Tibial nerve (tissue), 4 donors: Measurements from ENCODE around the gene MKNK1. TPM values are rescaled to one million over a fixed set of nuclear protein-coding genes. Genes with fewer than 3 reads are reported as not detected.

Experiments used
- DNase-seq, 2 donors: peaks; one replicate each; pipeline ENCODE4 v3.0.0-alpha.2; 2019; ENCODE audit warnings: low spot score in 2 of 2
- H3K27ac ChIP-seq, 4 donors: fragments of 200-600 bp; sonication (generic) in 3 of 4; one replicate each; pipeline ENCODE4 v1.5.1; 2017 to 2019; ENCODE audit warnings: mild to moderate bottlenecking in 1 of 4
- H3K27me3 ChIP-seq, 2 donors: fragments of 200-600 bp; sonication (generic) in 1 of 2; one replicate each; pipeline versions ENCODE4 v1.5.1 to v1.6.0; 2017 to 2019
- H3K36me3 ChIP-seq, 3 donors: fragments of 200-600 bp; sonication (generic); one replicate each; pipeline ENCODE4 v1.5.1; 2018 to 2019
- H3K4me1 ChIP-seq, 4 donors: fragments of 200-600 bp; sonication (generic) in 3 of 4; one replicate each; pipeline ENCODE4 v1.5.1; 2017 to 2019
- H3K4me3 ChIP-seq, 4 donors: fragments of 200-600 bp; sonication (generic) in 3 of 4; one replicate each; pipeline ENCODE4 v1.5.1; 2017 to 2019; ENCODE audit warnings: mild to moderate bottlenecking in 1 of 4, moderate library complexity in 1 of 4
- H3K9me3 ChIP-seq, 4 donors: fragments of 200-600 bp; sonication (generic) in 3 of 4; one replicate each; pipeline ENCODE4 v1.5.1; 2017 to 2019
- EP300 ChIP-seq, 2 donors: sonication (generic); formaldehyde crosslinking; IDR thresholded peaks; one replicate each; pipeline ENCODE4 v1.6.1; 2017; ENCODE audit warnings: antibody characterized with exemption in 2 of 2, mild to moderate bottlenecking in 1 of 2
- POLR2A ChIP-seq, 2 donors: fragments of 450-650 bp; IDR thresholded peaks; one replicate each; pipeline ENCODE4 v1.6.1; 2017; ENCODE audit warnings: antibody characterized with exemption in 2 of 2, mild to moderate bottlenecking in 2 of 2, moderate library complexity in 2 of 2
- WGBS, 2 donors: methylation state at CpG; one replicate each; pipeline ENCODE4 v1.1.5; 2018; 5-methylcytosine and 5-hydroxymethylcytosine counted together
- total RNA-seq, 4 donors: library from RNA; depleted of rRNA; stranded (reverse); fragments of >200 nt; gene quantifications; one replicate each; pipeline ENCODE4 v1.1.0, GENCODE V29; 2016
- TF ChIP-seq, protein P1 (sequence below), 5 experiments: fragments of 200-600 bp in 3 of 5; fragments of 450-650 bp in 2 of 5; sonication (generic) in 3 of 5; IDR thresholded peaks; one replicate each; pipeline ENCODE4 v1.5.1; 2016 to 2019; ENCODE audit warnings: antibody characterized with exemption in 5 of 5, mild to moderate bottlenecking in 3 of 5, moderate library complexity in 2 of 5

Gene MKNK1
- total RNA-seq, 4 donors from 2014 or later, result 52.4 to 75.0 (median 66.5) TPM

DNA sequence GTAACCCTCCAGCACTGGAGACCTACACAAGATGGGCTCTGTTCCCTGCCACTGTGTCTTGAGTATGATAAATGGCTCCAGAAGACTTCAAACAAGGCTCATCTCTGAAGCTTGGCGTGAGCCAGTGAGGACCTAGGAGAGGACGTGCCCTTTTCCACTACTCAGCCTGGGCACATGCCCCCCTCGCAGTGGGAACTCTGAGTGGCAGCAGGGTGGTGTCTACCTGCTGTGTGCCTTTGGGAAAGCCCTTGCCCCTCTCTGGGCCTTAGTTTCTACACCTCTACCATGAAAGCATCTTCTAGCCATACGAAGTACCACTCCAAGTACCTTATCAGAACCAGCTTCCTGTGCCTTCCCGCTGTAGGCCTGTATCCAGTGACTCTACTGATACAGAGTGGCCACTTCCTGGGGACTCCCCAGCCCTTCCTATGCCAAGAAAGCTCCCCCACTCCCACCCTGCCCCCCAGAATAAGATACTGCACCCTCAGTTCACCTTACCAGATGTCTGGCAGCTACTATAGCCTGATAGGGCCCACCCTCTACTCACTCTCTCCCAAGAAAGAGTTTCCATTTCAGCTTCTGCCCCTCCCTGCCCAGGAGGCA, 15.7 kb upstream of the MKNK1 start:
- Histone ChIP-seq H3K4me3 (no peak overlapping the region), H3K9me3 (no peaks in the 10 kb centered on the region), H3K36me3 (no peaks in the 10 kb centered on the region), H3K4me1 (peaks cover 0 to 23% (median 17%) of the 10 kb centered on the region in 4 donors), H3K27me3 (no peaks in the 10 kb centered on the region), H3K27ac (no peak overlapping the region)
- no peak for DNase-seq
- 92 to 93% methylated on average over 4 to 5 of the region's 5 CpGs for WGBS, 2 donors
- TF ChIP-seq EP300 (IDR thresholded peaks at IDR 0.05), result no peak
- TF ChIP-seq, protein P1, sequence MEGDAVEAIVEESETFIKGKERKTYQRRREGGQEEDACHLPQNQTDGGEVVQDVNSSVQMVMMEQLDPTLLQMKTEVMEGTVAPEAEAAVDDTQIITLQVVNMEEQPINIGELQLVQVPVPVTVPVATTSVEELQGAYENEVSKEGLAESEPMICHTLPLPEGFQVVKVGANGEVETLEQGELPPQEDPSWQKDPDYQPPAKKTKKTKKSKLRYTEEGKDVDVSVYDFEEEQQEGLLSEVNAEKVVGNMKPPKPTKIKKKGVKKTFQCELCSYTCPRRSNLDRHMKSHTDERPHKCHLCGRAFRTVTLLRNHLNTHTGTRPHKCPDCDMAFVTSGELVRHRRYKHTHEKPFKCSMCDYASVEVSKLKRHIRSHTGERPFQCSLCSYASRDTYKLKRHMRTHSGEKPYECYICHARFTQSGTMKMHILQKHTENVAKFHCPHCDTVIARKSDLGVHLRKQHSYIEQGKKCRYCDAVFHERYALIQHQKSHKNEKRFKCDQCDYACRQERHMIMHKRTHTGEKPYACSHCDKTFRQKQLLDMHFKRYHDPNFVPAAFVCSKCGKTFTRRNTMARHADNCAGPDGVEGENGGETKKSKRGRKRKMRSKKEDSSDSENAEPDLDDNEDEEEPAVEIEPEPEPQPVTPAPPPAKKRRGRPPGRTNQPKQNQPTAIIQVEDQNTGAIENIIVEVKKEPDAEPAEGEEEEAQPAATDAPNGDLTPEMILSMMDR (IDR thresholded peaks at IDR 0.05), result no peak
- TF ChIP-seq POLR2A (IDR thresholded peaks at IDR 0.05), result no peak

DNA sequence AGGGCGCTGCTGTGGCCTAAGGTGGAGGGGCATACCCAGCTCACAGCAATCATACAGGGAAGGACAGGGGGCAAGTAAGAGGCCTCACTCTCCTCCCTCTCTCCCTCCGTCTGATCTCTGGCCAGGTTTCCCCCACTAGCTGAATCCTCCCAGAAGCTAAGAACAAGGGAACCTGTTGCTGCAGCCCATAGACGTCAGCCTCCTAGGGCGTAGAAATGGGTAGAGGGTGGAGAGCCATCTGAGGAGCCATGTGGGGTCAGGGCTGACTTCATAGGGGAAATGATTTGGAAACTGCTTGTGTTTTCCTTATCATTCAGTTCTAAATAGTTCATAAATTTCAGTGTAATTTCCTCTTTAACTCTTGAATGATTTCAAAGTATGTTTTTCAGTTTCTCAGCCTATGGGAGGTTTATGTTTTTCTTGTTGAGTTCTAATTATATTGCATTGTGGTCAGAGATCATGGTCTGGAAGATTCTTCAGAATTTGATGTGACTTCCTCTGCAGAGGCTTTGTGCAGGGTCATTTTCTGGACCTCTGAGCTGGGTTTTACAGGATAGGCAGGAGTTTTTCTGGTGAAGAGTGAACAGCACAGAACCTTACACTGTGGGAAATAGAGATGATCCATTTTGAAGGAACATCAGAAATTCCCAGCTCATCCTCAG, 14.8 kb upstream of the MKNK1 start:
- DNase-seq, result no peak
- no peak overlapping the region for H3K4me3 ChIP-seq
- peaks cover 0 to 32% (median 26%) of the 10 kb centered on the region in 4 donors for H3K4me1 ChIP-seq
- no peaks in the 10 kb centered on the region for H3K36me3 ChIP-seq
- no peaks in the 10 kb centered on the region for H3K9me3 ChIP-seq
- WGBS, 2 donors, result 77 to 84% methylated on average over 4 of the region's 4 CpGs
- no peak overlapping the region for H3K27ac ChIP-seq
- no peak for TF ChIP-seq POLR2A (IDR thresholded peaks at IDR 0.05)
- no peaks in the 10 kb centered on the region for H3K27me3 ChIP-seq

DNA sequence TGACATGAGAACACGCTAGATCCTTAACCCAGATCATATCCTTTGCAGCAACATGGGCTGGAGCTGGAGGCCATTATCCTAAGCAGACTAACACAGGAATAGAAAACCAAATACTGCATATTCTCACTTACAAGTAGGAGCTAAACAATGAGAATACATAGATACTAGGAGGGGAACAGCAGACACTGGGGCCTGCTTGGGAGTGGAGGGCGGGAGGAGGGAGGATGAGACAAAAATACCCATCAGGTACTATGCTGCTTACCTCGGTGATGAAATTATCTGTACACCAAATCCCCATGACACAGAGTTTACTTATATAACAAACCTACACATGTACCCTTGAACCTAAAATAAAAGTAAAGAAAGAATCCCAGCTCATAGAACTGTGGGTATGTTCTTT, 13.8 kb upstream of the MKNK1 start:
- no peak for DNase-seq
- 91% methylated on average over 3 of the region's 3 CpGs for WGBS, 2 donors
- H3K36me3 ChIP-seq, result peaks cover 0 to 3% (median 0%) of the 10 kb centered on the region in 3 donors
- H3K4me1 ChIP-seq, result peaks cover 0 to 42% (median 36%) of the 10 kb centered on the region in 4 donors
- no peaks in the 10 kb centered on the region for H3K9me3 ChIP-seq
- TF ChIP-seq, protein P1 (IDR thresholded peaks at IDR 0.05), result no peak
- TF ChIP-seq EP300 (IDR thresholded peaks at IDR 0.05) (no peak), POLR2A (IDR thresholded peaks at IDR 0.05) (no peak)
- no peaks in the 10 kb centered on the region for H3K27me3 ChIP-seq
- H3K4me3 ChIP-seq, result no peak overlapping the region
- H3K27ac ChIP-seq, result peak overlapping the region in 1 of 4 donors; percentile 98

DNA sequence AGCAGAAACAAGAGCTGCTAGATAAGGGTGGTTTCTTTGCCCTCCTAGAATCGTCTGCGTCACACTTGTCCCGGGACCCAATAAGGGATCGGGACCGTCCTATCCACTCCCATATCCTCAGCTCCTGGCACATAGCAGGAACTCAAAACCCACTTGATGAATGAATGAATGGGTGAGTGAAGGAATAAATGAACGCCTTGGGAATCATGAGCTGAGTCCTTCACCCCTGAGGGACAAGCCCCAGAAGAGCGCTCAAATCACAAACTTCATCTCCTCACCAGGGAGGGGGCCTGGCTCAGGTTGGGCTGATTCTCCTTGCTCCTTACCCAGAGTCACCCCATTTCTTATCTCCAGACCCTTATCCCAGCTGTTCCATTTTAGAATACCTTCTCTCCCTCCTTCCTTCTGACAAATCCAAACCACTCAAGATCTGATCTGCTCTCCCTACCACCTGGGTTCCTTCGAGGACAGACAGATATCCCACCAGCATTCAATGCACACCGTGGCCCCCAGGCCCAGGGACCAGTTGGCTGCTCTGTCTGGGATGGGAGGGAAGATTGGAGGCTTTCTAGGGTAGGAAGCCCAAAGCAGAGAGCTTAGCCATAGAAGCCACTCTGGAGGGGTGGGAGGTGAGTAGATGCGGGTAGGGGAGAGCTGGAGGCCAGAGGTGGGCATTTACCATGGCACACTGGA, 13.2 kb upstream of the MKNK1 start:
- H3K27me3 ChIP-seq, result no peaks in the 10 kb centered on the region
- WGBS, 2 donors, result 41 to 43% methylated on average over 10 of the region's 10 CpGs
- peaks cover 0 to 6% (median 0%) of the 10 kb centered on the region in 3 donors for H3K36me3 ChIP-seq
- peaks cover 0 to 45% (median 39%) of the 10 kb centered on the region in 4 donors for H3K4me1 ChIP-seq
- H3K4me3 ChIP-seq, result peak overlapping the region; percentile 82 to 98 (median 90)
- no peaks in the 10 kb centered on the region for H3K9me3 ChIP-seq
- no peak for TF ChIP-seq POLR2A (IDR thresholded peaks at IDR 0.05)
- TF ChIP-seq, protein P1 (IDR thresholded peaks at IDR 0.05), result no peak
- no peak for TF ChIP-seq EP300 (IDR thresholded peaks at IDR 0.05)
- H3K27ac ChIP-seq, result peak overlapping the region; percentile 86 to 98 (median 98)
- DNase-seq, result no peak

DNA sequence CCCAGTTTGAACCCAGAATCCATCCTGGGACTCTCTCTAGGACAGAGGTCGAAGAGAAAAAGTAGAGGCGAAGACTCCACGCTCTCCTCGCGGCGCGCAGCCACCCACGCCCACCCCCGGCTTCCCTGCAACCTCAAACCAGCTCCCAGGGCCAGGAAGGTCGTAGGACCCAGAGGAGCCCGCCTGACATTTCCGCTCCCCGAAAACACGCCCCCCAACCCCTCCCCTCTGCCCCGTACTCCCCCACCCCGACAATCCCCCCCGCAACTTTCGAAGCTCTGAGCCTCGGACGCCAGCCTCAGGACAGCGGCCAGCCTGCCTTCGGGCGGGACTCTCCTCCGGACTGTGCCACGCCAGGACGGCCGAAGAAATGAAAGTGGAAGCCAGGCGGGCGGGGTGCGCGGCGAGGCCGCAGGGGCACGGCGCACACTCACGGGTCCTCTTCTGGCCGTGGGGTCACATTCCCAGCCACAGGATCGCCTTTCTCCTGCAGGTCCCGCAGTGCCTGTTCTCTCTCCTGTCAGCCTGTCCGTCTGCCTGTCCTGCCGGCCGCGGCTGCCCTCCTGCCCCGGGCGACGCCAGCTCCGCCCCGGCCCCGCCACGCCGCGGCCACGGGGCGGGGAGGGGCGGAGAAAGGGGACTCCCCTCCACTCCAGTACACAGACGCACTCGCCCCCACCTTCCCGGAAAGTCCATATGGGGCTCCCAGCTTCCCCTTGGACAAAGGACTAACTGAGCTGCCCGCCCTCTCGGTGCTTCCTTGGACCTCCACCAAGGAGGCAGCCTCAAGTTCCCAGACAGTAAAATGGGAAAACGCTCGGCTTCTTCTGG, 12.4 kb upstream of the MKNK1 start, which contains the start of gene MOB3C:
Gene MOB3C, minus strand, starts transcription at position 535 of the 831 bp plus-strand sequence. CDS start 3,490 bp downstream, outside the sequence.
- Histone ChIP-seq H3K36me3 (peaks cover 0 to 14% (median 0%) of the 10 kb centered on the region in 3 donors), H3K27me3 (no peaks in the 10 kb centered on the region), H3K4me1 (peaks cover 0 to 51% (median 47%) of the 10 kb centered on the region in 4 donors), H3K4me3 (peak within 1 kb of the TSS; percentile 82 to 98 (median 90)), H3K9me3 (no peaks in the 10 kb centered on the region), H3K27ac (peak within 1 kb of the TSS; percentile 86 to 98 (median 98))
- 0 to 1% methylated on average over 50 to 57 of the region's 62 CpGs for WGBS, 2 donors
- TF ChIP-seq EP300 (IDR thresholded peaks at IDR 0.05) (peak; percentile 33 to 82), POLR2A (IDR thresholded peaks at IDR 0.05) (peak; percentile 25 to 93)
- TF ChIP-seq, protein P1 (IDR thresholded peaks at IDR 0.05), result peak in 1 of 5 experiments; percentile 46
- DNase-seq, result peak; percentile 78 to 84
